MM.1S (cell line): ENCODE results near the gene INSL4.

ENCODE experiments used
- DNase-seq: peaks from one replicate; pipeline ENCODE4 v3.0.0-alpha.2; 2015
- H2AFZ ChIP-seq: fragments of 300-600 bp; sonication (generic); 2 replicates; pipeline ENCODE4 v1.6.0; 2016; ENCODE audit warnings: antibody characterized with exemption, low read length
- H3F3A ChIP-seq: fragments of 300-600 bp; sonication (generic); 2 replicates; pipeline ENCODE4 v1.6.1; 2016; ENCODE audit warnings: mild to moderate bottlenecking, antibody characterized with exemption, low read length, moderate library complexity, mixed read lengths; ENCODE audit not compliant: insufficient read depth
- H3K27ac ChIP-seq: fragments of 300-600 bp; sonication (generic); 2 replicates; pipeline ENCODE4 v1.5.1; 2016; ENCODE audit warnings: mild to moderate bottlenecking, low read length
- H3K27me3 ChIP-seq: fragments of 300-600 bp; sonication (generic); replicated peaks from 2 replicates; pipeline ENCODE4 v1.6.0; 2016; ENCODE audit warnings: low read length; ENCODE audit not compliant: insufficient read depth
- H3K36me3 ChIP-seq: fragments of 300-600 bp; sonication (generic); replicated peaks from 2 replicates; pipeline ENCODE4 v1.6.1; 2016; ENCODE audit warnings: mild to moderate bottlenecking, low read length, mixed read lengths; ENCODE audit not compliant: insufficient read depth
- H3K4me1 ChIP-seq: fragments of 300-600 bp; sonication (generic); 2 replicates; pipeline ENCODE4 v1.6.1; 2016; ENCODE audit warnings: low read length, mixed read lengths
- H3K4me2 ChIP-seq: fragments of 300-600 bp; sonication (generic); 2 replicates; pipeline ENCODE4 v1.6.0; 2016; ENCODE audit warnings: low read depth, low read length
- H3K4me3 ChIP-seq: fragments of 300-600 bp; sonication (generic); 2 replicates; pipeline ENCODE4 v1.5.1; 2016; ENCODE audit warnings: low read length, mixed read lengths
- H3K79me2 ChIP-seq: fragments of 300-600 bp; sonication (generic); 2 replicates; pipeline ENCODE4 v1.6.1; 2016; ENCODE audit warnings: mixed run types, low read length, mixed read lengths
- H3K9ac ChIP-seq: fragments of 300-600 bp; sonication (generic); 2 replicates; pipeline ENCODE4 v1.6.1; 2016; ENCODE audit warnings: low read length, mixed read lengths
- H3K9me2 ChIP-seq: fragments of 300-600 bp; sonication (generic); replicated peaks from 2 replicates; pipeline ENCODE4 v1.6.1; 2016; ENCODE audit warnings: mild to moderate bottlenecking, low read length, mixed read lengths; ENCODE audit not compliant: insufficient read depth
- H3K9me3 ChIP-seq: fragments of 300-600 bp; sonication (generic); replicated peaks from 2 replicates; pipeline ENCODE4 v1.6.1; 2016; ENCODE audit warnings: mild to moderate bottlenecking, low read length, mixed read lengths; ENCODE audit not compliant: insufficient read depth
- H4K20me1 ChIP-seq: fragments of 300-600 bp; sonication (generic); 2 replicates; pipeline ENCODE4 v1.6.1; 2016; ENCODE audit warnings: mild to moderate bottlenecking, low read length, moderate library complexity, mixed read lengths; ENCODE audit not compliant: insufficient read depth
- EZH2 ChIP-seq: fragments of 300-600 bp; sonication (generic); optimal IDR thresholded peaks from 2 replicates; pipeline ENCODE3; 2017; ENCODE audit warnings: low read depth, mild to moderate bottlenecking, antibody characterized with exemption, low read length, mixed read lengths
- EZH2phosphoT487 ChIP-seq: fragments of 300-600 bp; sonication (generic); IDR thresholded peaks from 2 replicates; pipeline ENCODE4 v1.6.1; 2018; ENCODE audit warnings: antibody characterized with exemption, low read length
- TF ChIP-seq, protein P1 (sequence below): fragments of 300-600 bp; sonication (generic); IDR thresholded peaks from 2 replicates; pipeline ENCODE4 v1.5.1; 2016; ENCODE audit warnings: antibody characterized with exemption, low read length, mixed read lengths

Gene INSL4

GRCh38 chr9:5231212-5231611 lies at the start of gene INSL4:
Gene INSL4, plus strand, starts transcription at chr9:5231419. Its CDS starts 105 bp downstream, at chr9:5231524.
- Histone ChIP-seq H3K9me2 (no peaks in the 10 kb centered on the region), H3F3A (no peaks in the 10 kb centered on the region), H3K9ac (no peak within 1 kb of the TSS), H4K20me1 (no peaks in the 10 kb centered on the region), H3K79me2 (no peaks in the 10 kb centered on the region), H3K4me2 (no peak within 1 kb of the TSS), H3K4me3 (no peak within 1 kb of the TSS), H3K9me3 (no peaks in the 10 kb centered on the region), H2AFZ (no peak within 1 kb of the TSS), H3K27ac (no peak within 1 kb of the TSS), H3K27me3 (no peaks in the 10 kb centered on the region), H3K36me3 (no peaks in the 10 kb centered on the region), H3K4me1 (no peaks in the 10 kb centered on the region)
- no peak for DNase-seq
- no peak for TF ChIP-seq EZH2phosphoT487

- Histone ChIP-seq H3K4me2 (no peak overlapping the region), H3K9me3 (no peaks in the 10 kb centered on the region), H3K27me3 (no peaks in the 10 kb centered on the region), H4K20me1 (no peaks in the 10 kb centered on the region), H3K9me2 (no peaks in the 10 kb centered on the region), H3K79me2 (no peaks in the 10 kb centered on the region), H2AFZ (no peak overlapping the region), H3F3A (no peaks in the 10 kb centered on the region), H3K4me1 (no peaks in the 10 kb centered on the region), H3K4me3 (no peak overlapping the region), H3K36me3 (no peaks in the 10 kb centered on the region), H3K9ac (no peak overlapping the region), H3K27ac (no peak overlapping the region)
- TF ChIP-seq EZH2 (no peak), EZH2phosphoT487 (no peak)
- TF ChIP-seq, protein P1, sequence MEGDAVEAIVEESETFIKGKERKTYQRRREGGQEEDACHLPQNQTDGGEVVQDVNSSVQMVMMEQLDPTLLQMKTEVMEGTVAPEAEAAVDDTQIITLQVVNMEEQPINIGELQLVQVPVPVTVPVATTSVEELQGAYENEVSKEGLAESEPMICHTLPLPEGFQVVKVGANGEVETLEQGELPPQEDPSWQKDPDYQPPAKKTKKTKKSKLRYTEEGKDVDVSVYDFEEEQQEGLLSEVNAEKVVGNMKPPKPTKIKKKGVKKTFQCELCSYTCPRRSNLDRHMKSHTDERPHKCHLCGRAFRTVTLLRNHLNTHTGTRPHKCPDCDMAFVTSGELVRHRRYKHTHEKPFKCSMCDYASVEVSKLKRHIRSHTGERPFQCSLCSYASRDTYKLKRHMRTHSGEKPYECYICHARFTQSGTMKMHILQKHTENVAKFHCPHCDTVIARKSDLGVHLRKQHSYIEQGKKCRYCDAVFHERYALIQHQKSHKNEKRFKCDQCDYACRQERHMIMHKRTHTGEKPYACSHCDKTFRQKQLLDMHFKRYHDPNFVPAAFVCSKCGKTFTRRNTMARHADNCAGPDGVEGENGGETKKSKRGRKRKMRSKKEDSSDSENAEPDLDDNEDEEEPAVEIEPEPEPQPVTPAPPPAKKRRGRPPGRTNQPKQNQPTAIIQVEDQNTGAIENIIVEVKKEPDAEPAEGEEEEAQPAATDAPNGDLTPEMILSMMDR: no peak
- no peak for DNase-seq
Measured at GRCh38 chr9:5184776-5185175, 46.4 kb upstream of the INSL4 start.

DNA sequence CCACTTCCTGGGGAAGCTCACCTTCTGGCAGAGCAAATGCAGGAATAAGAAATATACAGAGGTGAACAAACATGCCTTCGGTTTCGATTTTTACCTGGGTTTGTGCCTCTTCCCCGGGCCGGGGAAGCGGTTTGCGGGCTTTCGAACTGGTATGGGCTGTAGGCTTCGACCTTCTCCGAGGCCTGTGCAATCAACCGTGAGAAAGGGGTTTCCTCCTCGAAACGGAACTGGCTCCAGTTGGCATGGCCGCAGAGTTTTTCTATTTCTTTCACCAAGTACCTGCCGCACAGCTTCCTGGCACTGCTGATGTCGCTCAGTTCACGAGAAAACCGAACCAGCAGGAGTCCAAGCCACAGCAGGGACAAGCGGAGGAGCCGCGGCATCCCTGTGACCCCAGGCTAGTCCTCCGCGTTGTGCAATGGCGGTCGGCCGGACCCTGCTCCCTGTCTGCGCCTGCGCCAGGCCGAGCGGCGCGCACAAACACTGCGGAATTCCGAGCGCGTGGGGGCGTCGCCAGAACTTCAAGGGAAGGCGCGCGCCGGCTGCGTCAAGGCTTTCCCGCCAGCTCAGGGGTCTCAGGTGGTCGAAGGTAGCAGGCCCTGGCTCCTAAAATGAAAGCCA lies 45.9 kb upstream of the INSL4 start, which contains the start of gene INSL6:
TSS of gene INSL6 (minus strand) at position 420 of the 621 bp plus-strand sequence. CDS start at position 383, 37 bp downstream.
- Histone ChIP-seq H3K9me2 (no peaks in the 10 kb centered on the region), H3K4me1 (no peaks in the 10 kb centered on the region), H3K9me3 (no peaks in the 10 kb centered on the region), H3K27me3 (no peaks in the 10 kb centered on the region), H3K4me3 (no peak within 1 kb of the TSS), H4K20me1 (no peaks in the 10 kb centered on the region), H3K9ac (no peak within 1 kb of the TSS), H3K4me2 (peak within 1 kb of the TSS; percentile 18; the same call in 1 of the 2 replicates), H3K36me3 (no peaks in the 10 kb centered on the region), H3F3A (no peaks in the 10 kb centered on the region), H3K79me2 (no peaks in the 10 kb centered on the region), H3K27ac (no peak within 1 kb of the TSS), H2AFZ (no peak within 1 kb of the TSS)
- no peak for TF ChIP-seq EZH2phosphoT487
- no peak for TF ChIP-seq EZH2
- TF ChIP-seq, protein P1: no peak
- DNase-seq: no peak
